NCI-H774 (cell line): ENCODE results near the gene PRX.
"Not testable (repeated sequence)": the region's sequence is repeated elsewhere in the genome, so short reads cannot be mapped to it uniquely, and the experiment has no call there.

Source experiments
- DNase-seq: peaks from one replicate; lab custom pipeline; 2025; lab: John Stamatoyannopoulos, UW

Gene PRX

GRCh38 chr19:40433391-40434216 is 20.4 kb upstream of the PRX start:
- DNase-seq: peak; percentile 74

- DNase-seq: not testable (repeated sequence)
These were observed 19.6 kb upstream of the PRX start for GRCh38 chr19:40432760-40433159.

- DNase-seq: no peak
These were observed 18.5 kb upstream of the PRX start for GRCh38 chr19:40431698-40432097.

- DNase-seq: not testable (repeated sequence)
These were observed 17.1 kb upstream of the PRX start for GRCh38 chr19:40430242-40430641.

- DNase-seq: not testable (repeated sequence)
These were observed 15.0 kb upstream of the PRX start for GRCh38 chr19:40428197-40428596.

GRCh38 chr19:40425450-40426287 is 12.5 kb upstream of the PRX start, which contains the start of gene SERTAD1:
SERTAD1 (minus strand) TSS chr19:40425992; CDS start chr19:40423546, 2,446 bp downstream.
- DNase-seq: peak; percentile 98

- DNase-seq: no peak
These were observed 11.7 kb upstream of the PRX start for GRCh38 chr19:40424637-40425449.

- no peak for DNase-seq
These were observed 10.8 kb upstream of the PRX start for GRCh38 chr19:40423938-40424337.

- DNase-seq: no peak
These were observed 9.8 kb upstream of the PRX start for GRCh38 chr19:40422748-40423566.

- DNase-seq: no peak
These were observed 9.0 kb upstream of the PRX start for GRCh38 chr19:40421993-40422747.

DNA sequence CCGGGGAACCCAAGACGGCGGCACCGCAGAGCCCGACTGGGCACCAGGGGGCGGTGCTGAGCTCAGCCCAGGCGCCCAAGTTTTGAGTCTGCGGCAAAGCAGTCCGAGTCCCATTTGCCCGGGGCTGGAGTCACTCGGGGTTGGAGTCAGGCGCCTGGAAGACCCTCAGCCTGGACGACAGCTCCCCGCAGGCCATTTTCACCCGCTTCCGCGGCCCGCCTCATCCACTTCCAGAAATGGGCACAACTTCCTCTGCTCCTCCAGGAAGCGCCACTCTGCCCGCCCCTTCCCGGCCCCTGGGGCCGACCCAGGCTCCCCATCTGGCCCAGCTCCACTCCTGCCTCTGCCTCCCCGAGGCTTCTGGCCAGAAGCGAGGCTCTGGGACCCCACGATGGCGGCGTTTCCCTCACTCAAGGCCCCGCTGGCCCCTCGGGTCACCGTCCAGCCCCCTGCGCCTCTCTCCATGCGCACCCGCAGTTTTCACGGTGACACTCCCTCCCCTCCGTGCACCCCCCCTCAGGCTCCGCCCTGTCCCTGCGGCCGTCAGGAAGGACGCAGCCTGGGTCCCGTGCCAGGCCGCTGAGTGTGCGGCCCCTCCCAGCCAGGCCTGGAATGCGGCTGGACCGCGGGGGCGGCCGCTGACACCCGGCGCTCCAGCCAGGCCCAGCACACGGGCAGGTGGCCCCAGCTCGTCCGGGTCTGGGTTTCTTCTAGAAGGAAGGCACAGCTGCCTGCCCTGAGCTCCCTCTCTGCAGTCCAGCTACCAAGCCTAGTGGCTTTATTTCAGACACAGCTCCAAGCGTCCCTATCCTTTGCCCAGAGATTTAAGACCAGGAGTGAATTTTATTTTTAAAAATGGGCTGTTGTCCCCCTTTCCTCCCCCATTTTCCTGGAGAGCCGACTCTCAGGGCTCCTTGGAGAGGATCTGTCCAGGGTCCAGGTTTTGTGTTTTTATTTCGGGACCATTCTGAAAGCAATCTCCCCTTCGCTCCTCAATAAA is 7.9 kb upstream of the PRX start:
- DNase-seq: peak; percentile 80

GRCh38 chr19:40420451-40420765 is 7.2 kb upstream of the PRX start:
- DNase-seq: no peak

GRCh38 chr19:40419780-40420179 is 6.6 kb upstream of the PRX start:
- no peak for DNase-seq

DNA sequence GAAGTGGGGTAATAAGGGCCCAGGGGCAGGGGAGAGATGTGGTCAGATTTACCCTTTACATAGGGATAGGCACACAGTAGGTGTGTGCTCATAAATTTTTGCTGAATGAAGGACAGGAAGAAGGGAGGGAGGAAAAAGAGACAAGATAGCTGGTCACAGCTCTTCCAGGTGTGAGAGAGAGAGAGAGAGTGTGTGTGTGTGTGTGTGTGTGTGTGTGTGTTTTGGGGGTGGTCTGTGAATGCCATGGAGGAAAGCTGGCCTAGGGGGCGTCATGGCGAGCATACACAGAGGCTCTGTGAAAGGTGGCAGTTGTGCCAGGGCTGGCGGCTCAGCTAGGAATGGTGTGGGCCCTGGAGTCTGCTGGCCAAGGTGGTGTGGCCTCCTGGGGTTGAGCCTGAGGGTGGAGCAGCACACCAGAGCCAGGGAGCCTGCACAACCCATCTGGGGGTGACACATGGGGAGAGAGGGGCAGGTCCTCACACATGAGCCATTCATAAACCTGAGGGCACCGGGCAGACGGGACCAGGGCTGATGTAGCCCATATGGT is 6.0 kb upstream of the PRX start:
- DNase-seq: no peak

- no peak for DNase-seq
These were observed 4.9 kb upstream of the PRX start for GRCh38 chr19:40418040-40418439.

GRCh38 chr19:40417643-40417981 is 4.4 kb upstream of the PRX start:
- no peak for DNase-seq

- no peak for DNase-seq
These were observed 3.9 kb upstream of the PRX start for GRCh38 chr19:40416918-40417642.

GRCh38 chr19:40415768-40416167 is 2.6 kb upstream of the PRX start:
- DNase-seq: no peak
